H9 (cell line): ENCODE results near the gene CHSY3. TPM values are rescaled to one million over a fixed set of nuclear protein-coding genes. Genes with fewer than 3 reads are reported as not detected.

Experiments used
- DNase-seq: peaks from one replicate; pipeline ENCODE4 v3.0.0-alpha.2; 2017
- H2AFZ ChIP-seq: one replicate; pipeline ENCODE4 v1.6.1; 2013; ENCODE audit warnings: mild to moderate bottlenecking, low read length, control low read depth, moderate library complexity
- H2AK5ac ChIP-seq: 2 replicates; pipeline ENCODE4 v1.6.1; 2013; ENCODE audit warnings: low read length, control low read depth, mixed read lengths; ENCODE audit not compliant: insufficient read length
- H2BK120ac ChIP-seq: one replicate; pipeline ENCODE4 v1.6.1; 2013; ENCODE audit warnings: low read depth, mild to moderate bottlenecking, low read length, control low read depth, inconsistent platforms; ENCODE audit not compliant: poor library complexity, severe bottlenecking
- H2BK12ac ChIP-seq: 2 replicates; pipeline ENCODE4 v1.6.1; 2013; ENCODE audit warnings: low read length, control low read depth, mixed read lengths, low read depth; ENCODE audit not compliant: insufficient read length
- H2BK15ac ChIP-seq: 2 replicates; pipeline ENCODE4 v1.6.1; 2013; ENCODE audit warnings: low read depth, low read length, control low read depth
- H2BK20ac ChIP-seq: one replicate; pipeline ENCODE4 v1.6.1; 2013; ENCODE audit warnings: low read depth, mild to moderate bottlenecking, low read length, control low read depth, inconsistent platforms; ENCODE audit not compliant: poor library complexity, severe bottlenecking
- H2BK5ac ChIP-seq: 2 replicates; pipeline ENCODE4 v1.6.1; 2013; ENCODE audit warnings: low read length, control low read depth, mixed read lengths; ENCODE audit not compliant: insufficient read length
- H3K14ac ChIP-seq: 2 replicates; pipeline ENCODE4 v1.6.1; 2013; ENCODE audit warnings: low read length, control low read depth; ENCODE audit not compliant: insufficient read depth
- H3K18ac ChIP-seq: 2 replicates; pipeline ENCODE4 v1.6.1; 2013; ENCODE audit warnings: low read depth, mild to moderate bottlenecking, mixed read lengths, low read length, control low read depth; ENCODE audit not compliant: insufficient read length
- H3K23ac ChIP-seq: 2 replicates; pipeline ENCODE4 v1.6.1; 2013; ENCODE audit warnings: low read length, control low read depth, mixed read lengths, low read depth; ENCODE audit not compliant: insufficient read length
- H3K23me2 ChIP-seq: 2 replicates; pipeline ENCODE4 v1.6.1; 2013; ENCODE audit warnings: low read depth, mild to moderate bottlenecking, mixed read lengths, low read length, control low read depth; ENCODE audit not compliant: insufficient read length, poor library complexity, severe bottlenecking
- H3K27ac ChIP-seq: 2 replicates; pipeline ENCODE4 v1.5.1; 2013; ENCODE audit warnings: low read length, control low read depth, mixed read lengths, low read depth; ENCODE audit not compliant: insufficient read length
- H3K27me3 ChIP-seq: 2 replicates; pipeline ENCODE4 v1.6.1; 2013; ENCODE audit warnings: low read length, control low read depth, inconsistent platforms; ENCODE audit not compliant: insufficient read depth
- H3K4ac ChIP-seq: 2 replicates; pipeline ENCODE4 v1.6.1; 2013; ENCODE audit warnings: low read depth, mild to moderate bottlenecking, control low read depth, inconsistent platforms, low read length, moderate library complexity
- H3K4me1 ChIP-seq: 2 replicates; pipeline ENCODE4 v1.6.1; 2013; ENCODE audit warnings: low read length, control low read depth, inconsistent platforms; ENCODE audit not compliant: insufficient read depth
- H3K4me2 ChIP-seq: 2 replicates; pipeline ENCODE4 v1.6.1; 2013; ENCODE audit warnings: low read length, control low read depth, mixed read lengths; ENCODE audit not compliant: insufficient read length, insufficient read depth
- H3K56ac ChIP-seq: 2 replicates; pipeline ENCODE4 v1.6.1; 2013; ENCODE audit warnings: low read depth, mild to moderate bottlenecking, mixed read lengths, low read length, control low read depth; ENCODE audit not compliant: insufficient read length
- H3K79me1 ChIP-seq: 2 replicates; pipeline ENCODE4 v1.6.1; 2013; ENCODE audit warnings: low read depth, mild to moderate bottlenecking, moderate library complexity, low read length, control low read depth, inconsistent platforms; ENCODE audit not compliant: insufficient read depth, poor library complexity, severe bottlenecking
- H3K79me2 ChIP-seq: 2 replicates; pipeline ENCODE4 v1.6.1; 2013; ENCODE audit warnings: low read length, control low read depth, inconsistent platforms; ENCODE audit not compliant: insufficient read depth
- H3K9ac ChIP-seq: 2 replicates; pipeline ENCODE4 v1.6.1; 2013; ENCODE audit warnings: low read length, control low read depth, mixed read lengths; ENCODE audit not compliant: insufficient read length; ENCODE audit errors: extremely low read depth
- H3K9me3 ChIP-seq: one replicate; pipeline ENCODE4 v1.6.1; 2013; ENCODE audit warnings: low read depth, low read length, inconsistent platforms; ENCODE audit not compliant: control insufficient read depth
- H3T11ph ChIP-seq: one replicate; pipeline ENCODE4 v1.6.1; 2013; ENCODE audit warnings: mild to moderate bottlenecking, low read length, control low read depth, inconsistent platforms
- H4K20me1 ChIP-seq: one replicate; pipeline ENCODE4 v1.6.1; 2013; ENCODE audit not compliant: control insufficient read depth, insufficient read length, insufficient read depth
- H4K5ac ChIP-seq: 2 replicates; pipeline ENCODE4 v1.6.1; 2013; ENCODE audit warnings: low read depth, mild to moderate bottlenecking, mixed read lengths, low read length, control low read depth; ENCODE audit not compliant: insufficient read length
- H4K8ac ChIP-seq: replicated peaks from 2 replicates; pipeline ENCODE4 v1.6.1; 2013; ENCODE audit warnings: low read length, control low read depth, mixed read lengths, low read depth; ENCODE audit not compliant: insufficient read length
- H4K91ac ChIP-seq: 2 replicates; pipeline ENCODE4 v1.6.1; 2013; ENCODE audit warnings: low read depth, mild to moderate bottlenecking, moderate library complexity, mixed read lengths, low read length, control low read depth; ENCODE audit not compliant: insufficient read length
- H3K27ac Mint-ChIP-seq, 3 experiments: 2 replicates in 2 of 3; 3 replicates in 1 of 3; pipeline ENCODE4 v1.8.0; 2020 to 2021; ENCODE audit warnings: mixed read lengths in 3 of 3, mild to moderate bottlenecking in 1 of 3, moderate library complexity in 1 of 3
- H3K27me3 Mint-ChIP-seq: 2 replicates; pipeline ENCODE4 v1.8.0; 2021; ENCODE audit warnings: low read depth, mild to moderate bottlenecking, moderate library complexity, mixed read lengths
- H3K36me3 Mint-ChIP-seq, 3 experiments: 2 replicates in 2 of 3; 3 replicates in 1 of 3; pipeline ENCODE4 v1.8.0; 2020 to 2021; ENCODE audit warnings: low read depth in 3 of 3, mixed read lengths in 3 of 3; ENCODE audit not compliant: insufficient read depth in 1 of 3
- H3K4me1 Mint-ChIP-seq, 2 experiments: 2 replicates each; pipeline ENCODE4 v1.8.0; 2020; ENCODE audit warnings: mixed read lengths in 2 of 2
- H3K4me3 Mint-ChIP-seq, 2 experiments: 2 replicates in 1 of 2; 3 replicates in 1 of 2; pipeline ENCODE4 v1.8.0; 2020 to 2021; ENCODE audit warnings: mild to moderate bottlenecking in 2 of 2, mixed read lengths in 2 of 2, moderate library complexity in 1 of 2
- H3K9me3 Mint-ChIP-seq, 2 experiments: 2 replicates in 1 of 2; 3 replicates in 1 of 2; pipeline ENCODE4 v1.8.0; 2020; ENCODE audit warnings: mild to moderate bottlenecking in 2 of 2, mixed read lengths in 2 of 2, moderate library complexity in 1 of 2
- WGBS: extraction: QIAGEN DNeasy Blood & Tissue Kit; methylation state at CpG from one replicate; pipeline ENCODE4 v1.1.7; 2013; ENCODE audit warnings: missing lambda C conversion rate, low lambda C conversion rate, mixed read lengths; ENCODE audit not compliant: insufficient read length; ENCODE audit errors: extremely low coverage; 5-methylcytosine and 5-hydroxymethylcytosine counted together
- total RNA-seq: library from RNA; stranded (reverse); gene quantifications from 2 replicates; pipeline ENCODE4 v1.2.1, GENCODE V29; 2021
- TF ChIP-seq, protein P1 (sequence below): fragments of 200-600 bp; sonication (generic); conservative IDR thresholded peaks from 3 replicates; pipeline ENCODE4 v1.8.0; 2021; ENCODE audit warnings: antibody characterized with exemption, mild to moderate bottlenecking

Gene CHSY3
- total RNA-seq, 1 experiment from 2014 or later: 0.37 TPM

DNA sequence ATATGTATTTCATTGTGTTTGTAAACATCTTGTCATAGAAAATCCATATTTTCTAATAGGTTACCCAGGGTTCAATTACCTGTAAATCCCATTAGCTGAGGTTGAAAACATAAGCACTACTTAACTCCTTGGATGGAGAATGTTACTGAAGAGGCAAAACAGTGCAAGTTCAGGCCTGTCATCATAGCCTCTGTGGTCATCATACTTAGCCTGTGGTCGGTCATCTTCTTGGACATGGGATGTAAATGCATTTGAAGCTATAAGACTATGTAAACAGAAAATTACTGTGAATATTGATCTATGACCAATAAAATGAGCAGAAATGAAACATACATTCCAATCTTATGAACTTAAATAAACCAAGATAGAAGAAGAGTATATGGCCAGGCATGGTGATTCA, 164.7 kb downstream of the CHSY3 start:
- Histone ChIP-seq H2AFZ (no peak overlapping the region), H3K18ac (no peak overlapping the region), H4K8ac (no peak overlapping the region), H3K9ac (no peak overlapping the region), H3K4ac (no peak overlapping the region), H3K27ac (no peak overlapping the region), H2BK15ac (no peak overlapping the region), H3K9me3 (no peaks in the 10 kb centered on the region), H3K79me1 (no peaks in the 10 kb centered on the region), H2BK120ac (no peak overlapping the region), H3K4me1 (no peaks in the 10 kb centered on the region), H3K56ac (no peak overlapping the region), H2BK12ac (no peak overlapping the region), H3K14ac (no peak overlapping the region), H3K79me2 (no peaks in the 10 kb centered on the region), H3K4me2 (no peak overlapping the region), H3K27me3 (no peaks in the 10 kb centered on the region), H2BK20ac (no peak overlapping the region), H3K23me2 (no peaks in the 10 kb centered on the region), H4K5ac (no peak overlapping the region), H2AK5ac (no peak overlapping the region), H4K91ac (no peak overlapping the region), H2BK5ac (no peak overlapping the region), H3T11ph (no peak overlapping the region), H3K23ac (no peak overlapping the region), H4K20me1 (no peaks in the 10 kb centered on the region)
- H3K27ac Mint-ChIP-seq: no peak overlapping the region
- H3K27me3 Mint-ChIP-seq: no peaks in the 10 kb centered on the region
- no peaks in the 10 kb centered on the region for H3K4me1 Mint-ChIP-seq
- no peaks in the 10 kb centered on the region for H3K9me3 Mint-ChIP-seq
- H3K36me3 Mint-ChIP-seq: no peaks in the 10 kb centered on the region
- no CpG with 5 or more reads among the region's 1 CpG for whole genome bisulfite sequencing
- no peak for DNase-seq
- TF ChIP-seq, protein P1, sequence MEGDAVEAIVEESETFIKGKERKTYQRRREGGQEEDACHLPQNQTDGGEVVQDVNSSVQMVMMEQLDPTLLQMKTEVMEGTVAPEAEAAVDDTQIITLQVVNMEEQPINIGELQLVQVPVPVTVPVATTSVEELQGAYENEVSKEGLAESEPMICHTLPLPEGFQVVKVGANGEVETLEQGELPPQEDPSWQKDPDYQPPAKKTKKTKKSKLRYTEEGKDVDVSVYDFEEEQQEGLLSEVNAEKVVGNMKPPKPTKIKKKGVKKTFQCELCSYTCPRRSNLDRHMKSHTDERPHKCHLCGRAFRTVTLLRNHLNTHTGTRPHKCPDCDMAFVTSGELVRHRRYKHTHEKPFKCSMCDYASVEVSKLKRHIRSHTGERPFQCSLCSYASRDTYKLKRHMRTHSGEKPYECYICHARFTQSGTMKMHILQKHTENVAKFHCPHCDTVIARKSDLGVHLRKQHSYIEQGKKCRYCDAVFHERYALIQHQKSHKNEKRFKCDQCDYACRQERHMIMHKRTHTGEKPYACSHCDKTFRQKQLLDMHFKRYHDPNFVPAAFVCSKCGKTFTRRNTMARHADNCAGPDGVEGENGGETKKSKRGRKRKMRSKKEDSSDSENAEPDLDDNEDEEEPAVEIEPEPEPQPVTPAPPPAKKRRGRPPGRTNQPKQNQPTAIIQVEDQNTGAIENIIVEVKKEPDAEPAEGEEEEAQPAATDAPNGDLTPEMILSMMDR: no peak
- H3K4me3 Mint-ChIP-seq: no peak overlapping the region
